DND-41 (cell line): ENCODE data around the gene MAP3K8.

Source experiments
- ATAC-seq: fragments of 200-7000 bp; cut with Tn5 transposase; 3 replicates; pipeline ENCODE4 v1.9.1; 2021; ENCODE audit warnings: low read depth; ENCODE audit not compliant: insufficient read depth
- DNase-seq: peaks from one replicate; pipeline ENCODE4 v3.0.0-alpha.2; 2020
- H2AFZ ChIP-seq: 2 replicates; pipeline ENCODE4 v1.6.0; 2012; ENCODE audit warnings: low read depth, low read length
- H3K27ac ChIP-seq: 2 replicates; pipeline ENCODE4 v1.5.1; 2012; ENCODE audit warnings: low read length, inconsistent platforms
- H3K27me3 ChIP-seq: fragments of 200-600 bp; sonication (generic); 2 replicates; pipeline ENCODE4 v1.6.0; 2012; ENCODE audit warnings: low read length, mild to moderate bottlenecking, inconsistent platforms; ENCODE audit not compliant: insufficient read depth, poor library complexity
- H3K36me3 ChIP-seq: 2 replicates; pipeline ENCODE4 v1.5.1; 2012; ENCODE audit warnings: low read length, inconsistent platforms; ENCODE audit not compliant: insufficient read depth
- H3K4me1 ChIP-seq: 2 replicates; pipeline ENCODE4 v1.5.1; 2012; ENCODE audit warnings: mild to moderate bottlenecking, low read length; ENCODE audit not compliant: insufficient read depth
- H3K4me2 ChIP-seq: 2 replicates; pipeline ENCODE4 v1.6.0; 2012; ENCODE audit warnings: mild to moderate bottlenecking, moderate library complexity, low read length, inconsistent platforms; ENCODE audit not compliant: insufficient read depth
- H3K4me3 ChIP-seq, 2 experiments: fragments of 200-600 bp in 1 of 2; shearing (Covaris generic) in 1 of 2; 2 replicates each; pipeline ENCODE4 v1.5.1; 2012 to 2016; ENCODE audit warnings: inconsistent platforms in 2 of 2, low read length in 2 of 2, mild to moderate bottlenecking in 2 of 2, low read depth in 1 of 2, moderate library complexity in 1 of 2
- H3K79me2 ChIP-seq: 2 replicates; pipeline ENCODE4 v1.6.0; 2012; ENCODE audit warnings: low read length, inconsistent platforms; ENCODE audit not compliant: insufficient read depth
- H3K9ac ChIP-seq: 2 replicates; pipeline ENCODE4 v1.6.0; 2012; ENCODE audit warnings: low read depth, mild to moderate bottlenecking, inconsistent platforms, low read length, moderate library complexity
- H3K9me3 ChIP-seq: 2 replicates; pipeline ENCODE4 v1.5.1; 2012; ENCODE audit warnings: low read length, moderate library complexity, mild to moderate bottlenecking, inconsistent platforms; ENCODE audit not compliant: insufficient read depth, severe bottlenecking
- H4K20me1 ChIP-seq: 2 replicates; pipeline ENCODE4 v1.6.0; 2012; ENCODE audit warnings: low read length; ENCODE audit not compliant: insufficient read depth
- CTCF ChIP-seq: IDR thresholded peaks from 2 replicates; pipeline ENCODE4 v1.5.1; 2012; ENCODE audit warnings: borderline replicate concordance, low read length, moderate library complexity, mild to moderate bottlenecking; ENCODE audit not compliant: poor library complexity, severe bottlenecking; ENCODE audit errors: extremely low read depth
- EZH2 ChIP-seq: IDR thresholded peaks from 3 replicates; pipeline ENCODE4 v1.6.1; 2012; ENCODE audit warnings: borderline replicate concordance, low read depth, mild to moderate bottlenecking, moderate library complexity, low read length, inconsistent platforms; ENCODE audit not compliant: severe bottlenecking

The MAP3K8 gene

GRCh38 chr10:30398193-30398592 lies 35.8 kb upstream of the MAP3K8 start:
- H3K79me2 ChIP-seq: no peaks in the 10 kb centered on the region
- H2AFZ ChIP-seq: no peak overlapping the region
- no peaks in the 10 kb centered on the region for H4K20me1 ChIP-seq
- H3K9ac ChIP-seq: no peak overlapping the region
- ATAC-seq (peak; percentile 95), DNase-seq (peak; percentile 50)
- H3K9me3 ChIP-seq: no peaks in the 10 kb centered on the region
- no peaks in the 10 kb centered on the region for H3K36me3 ChIP-seq
- TF ChIP-seq CTCF: no peak
- no peak for TF ChIP-seq EZH2
- no peak overlapping the region for H3K4me2 ChIP-seq
- no peak overlapping the region for H3K4me3 ChIP-seq
- H3K4me1 ChIP-seq: peaks cover 11% of the 10 kb centered on the region
- H3K27ac ChIP-seq: no peak overlapping the region
- peaks cover 7% of the 10 kb centered on the region for H3K27me3 ChIP-seq

GRCh38 chr10:30398788-30399187 lies 35.2 kb upstream of the MAP3K8 start:
- H3K4me2 ChIP-seq: no peak overlapping the region
- TF ChIP-seq CTCF: peak; percentile 10
- no peak for TF ChIP-seq EZH2
- no peaks in the 10 kb centered on the region for H3K79me2 ChIP-seq
- H3K27me3 ChIP-seq: peaks cover 7% of the 10 kb centered on the region
- H2AFZ ChIP-seq: no peak overlapping the region
- no peak for DNase-seq
- no peaks in the 10 kb centered on the region for H4K20me1 ChIP-seq
- H3K27ac ChIP-seq: no peak overlapping the region
- peaks cover 11% of the 10 kb centered on the region for H3K4me1 ChIP-seq
- H3K9ac ChIP-seq: no peak overlapping the region
- H3K4me3 ChIP-seq: no peak overlapping the region
- H3K36me3 ChIP-seq: no peaks in the 10 kb centered on the region
- no peaks in the 10 kb centered on the region for H3K9me3 ChIP-seq
- no peak for ATAC-seq

- ATAC-seq (no peak), DNase-seq (no peak)
- Histone ChIP-seq H3K4me3 (no peak overlapping the region), H2AFZ (no peak overlapping the region), H3K4me2 (no peak overlapping the region), H3K27me3 (no peaks in the 10 kb centered on the region), H3K9me3 (peaks cover 11% of the 10 kb centered on the region), H3K27ac (no peak overlapping the region), H3K9ac (no peak overlapping the region), H3K36me3 (no peaks in the 10 kb centered on the region), H3K4me1 (peaks cover 5% of the 10 kb centered on the region), H4K20me1 (no peaks in the 10 kb centered on the region), H3K79me2 (no peaks in the 10 kb centered on the region)
- no peak for TF ChIP-seq CTCF
- TF ChIP-seq EZH2: no peak
Observed at GRCh38 chr10:30403494-30403893, 30.5 kb upstream of the MAP3K8 start.

- no peak for ATAC-seq
Observed at GRCh38 chr10:30404540-30404939, 29.4 kb upstream of the MAP3K8 start.

More at GRCh38 chr10:30404540-30404939, 29.4 kb upstream of the MAP3K8 start:
- no peak overlapping the region for H3K4me3 ChIP-seq
- H3K27me3 ChIP-seq: no peaks in the 10 kb centered on the region
- no peak overlapping the region for H3K9ac ChIP-seq
- no peak overlapping the region for H3K4me2 ChIP-seq
- no peaks in the 10 kb centered on the region for H3K4me1 ChIP-seq
- peaks cover 11% of the 10 kb centered on the region for H3K9me3 ChIP-seq
- H4K20me1 ChIP-seq: no peaks in the 10 kb centered on the region
- H3K36me3 ChIP-seq: no peaks in the 10 kb centered on the region
- no peak overlapping the region for H2AFZ ChIP-seq
- no peaks in the 10 kb centered on the region for H3K79me2 ChIP-seq
- DNase-seq: no peak
- H3K27ac ChIP-seq: no peak overlapping the region
- TF ChIP-seq EZH2 (no peak), CTCF (no peak)
